ENCODE measurements around the gene TBC1D25.

GRCh38 chrX:48578661-48579128, 39.2 kb downstream of the TBC1D25 start:
- TF ChIP-seq ZNF416 (CRISPR knock-in tag; IDR thresholded peaks at IDR 0.05) (no peak), CREB1 (CRISPR knock-in tag; IDR thresholded peaks at IDR 0.05) (no peak), MLX (CRISPR knock-in tag; IDR thresholded peaks at IDR 0.05) (no peak), NR1H2 (CRISPR knock-in tag; IDR thresholded peaks at IDR 0.05) (no peak), TP53 (CRISPR knock-in tag; IDR thresholded peaks at IDR 0.05) (no peak)
- TF ChIP-seq, protein P1, sequence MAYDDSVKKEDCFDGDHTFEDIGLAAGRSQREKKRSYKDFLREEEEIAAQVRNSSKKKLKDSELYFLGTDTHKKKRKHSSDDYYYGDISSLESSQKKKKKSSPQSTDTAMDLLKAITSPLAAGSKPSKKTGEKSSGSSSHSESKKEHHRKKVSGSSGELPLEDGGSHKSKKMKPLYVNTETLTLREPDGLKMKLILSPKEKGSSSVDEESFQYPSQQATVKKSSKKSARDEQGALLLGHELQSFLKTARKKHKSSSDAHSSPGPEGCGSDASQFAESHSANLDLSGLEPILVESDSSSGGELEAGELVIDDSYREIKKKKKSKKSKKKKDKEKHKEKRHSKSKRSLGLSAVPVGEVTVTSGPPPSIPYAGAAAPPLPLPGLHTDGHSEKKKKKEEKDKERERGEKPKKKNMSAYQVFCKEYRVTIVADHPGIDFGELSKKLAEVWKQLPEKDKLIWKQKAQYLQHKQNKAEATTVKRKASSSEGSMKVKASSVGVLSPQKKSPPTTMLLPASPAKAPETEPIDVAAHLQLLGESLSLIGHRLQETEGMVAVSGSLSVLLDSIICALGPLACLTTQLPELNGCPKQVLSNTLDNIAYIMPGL (CRISPR knock-in tag; IDR thresholded peaks at IDR 0.05) = no peak
- TF ChIP-seq, protein P2, sequence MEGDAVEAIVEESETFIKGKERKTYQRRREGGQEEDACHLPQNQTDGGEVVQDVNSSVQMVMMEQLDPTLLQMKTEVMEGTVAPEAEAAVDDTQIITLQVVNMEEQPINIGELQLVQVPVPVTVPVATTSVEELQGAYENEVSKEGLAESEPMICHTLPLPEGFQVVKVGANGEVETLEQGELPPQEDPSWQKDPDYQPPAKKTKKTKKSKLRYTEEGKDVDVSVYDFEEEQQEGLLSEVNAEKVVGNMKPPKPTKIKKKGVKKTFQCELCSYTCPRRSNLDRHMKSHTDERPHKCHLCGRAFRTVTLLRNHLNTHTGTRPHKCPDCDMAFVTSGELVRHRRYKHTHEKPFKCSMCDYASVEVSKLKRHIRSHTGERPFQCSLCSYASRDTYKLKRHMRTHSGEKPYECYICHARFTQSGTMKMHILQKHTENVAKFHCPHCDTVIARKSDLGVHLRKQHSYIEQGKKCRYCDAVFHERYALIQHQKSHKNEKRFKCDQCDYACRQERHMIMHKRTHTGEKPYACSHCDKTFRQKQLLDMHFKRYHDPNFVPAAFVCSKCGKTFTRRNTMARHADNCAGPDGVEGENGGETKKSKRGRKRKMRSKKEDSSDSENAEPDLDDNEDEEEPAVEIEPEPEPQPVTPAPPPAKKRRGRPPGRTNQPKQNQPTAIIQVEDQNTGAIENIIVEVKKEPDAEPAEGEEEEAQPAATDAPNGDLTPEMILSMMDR (IDR thresholded peaks at IDR 0.05) = no peak
- TF ChIP-seq, protein P3, sequence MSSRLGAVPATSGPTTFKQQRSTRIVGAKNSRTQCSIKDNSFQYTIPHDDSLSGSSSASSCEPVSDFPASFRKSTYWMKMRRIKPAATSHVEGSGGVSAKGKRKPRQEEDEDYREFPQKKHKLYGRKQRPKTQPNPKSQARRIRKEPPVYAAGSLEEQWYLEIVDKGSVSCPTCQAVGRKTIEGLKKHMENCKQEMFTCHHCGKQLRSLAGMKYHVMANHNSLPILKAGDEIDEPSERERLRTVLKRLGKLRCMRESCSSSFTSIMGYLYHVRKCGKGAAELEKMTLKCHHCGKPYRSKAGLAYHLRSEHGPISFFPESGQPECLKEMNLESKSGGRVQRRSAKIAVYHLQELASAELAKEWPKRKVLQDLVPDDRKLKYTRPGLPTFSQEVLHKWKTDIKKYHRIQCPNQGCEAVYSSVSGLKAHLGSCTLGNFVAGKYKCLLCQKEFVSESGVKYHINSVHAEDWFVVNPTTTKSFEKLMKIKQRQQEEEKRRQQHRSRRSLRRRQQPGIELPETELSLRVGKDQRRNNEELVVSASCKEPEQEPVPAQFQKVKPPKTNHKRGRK (CRISPR knock-in tag; IDR thresholded peaks at IDR 0.05; ENCODE audit: borderline replicate concordance) = no peak

All from WTC11 (cell line).